GM12878 (cell line): ENCODE results near the gene SIX5. TPM values are rescaled to one million over a fixed set of nuclear protein-coding genes. Genes with fewer than 3 reads are reported as not detected.

Source experiments
- ATAC-seq: fragments of 200-7000 bp; cut with Tn5 transposase; 3 replicates; pipeline ENCODE4 v1.9.1; 2020; ENCODE audit warnings: mild to moderate bottlenecking, moderate library complexity
- BruUV-seq: library from RNA; stranded (reverse); fragments of 400-500 nt; replicated peaks from 2 replicates; lab custom pipeline; 2021; lab: Mats Ljungman, UMichigan
- CTCF ChIA-PET: fragments of 300-600 bp; sonication (Branson Sonifier 250); formaldehyde crosslinking; extraction: SDS; loops from one replicate; lab custom pipeline; 2021; ENCODE audit warnings: inconsistent platforms; lab: Yijun Ruan, JAX
- POLR2A ChIA-PET: fragments of 350-600 bp; formaldehyde crosslinking; extraction: SDS; loops from one replicate; lab custom pipeline; 2021; ENCODE audit warnings: inconsistent platforms; lab: Charles Lee
- RAD21 ChIA-PET: fragments of 300-600 bp; sonication (Branson Sonifier 250); formaldehyde crosslinking; loops from one replicate; lab custom pipeline; 2023; ENCODE audit warnings: antibody characterized with exemption; ENCODE audit not compliant: unreplicated experiment; lab: Charles Lee
- SMC1A ChIA-PET: fragments of 300-600 bp; sonication (Branson Sonifier 250); formaldehyde crosslinking; loops from one replicate; lab custom pipeline; 2023; ENCODE audit not compliant: unreplicated experiment, uncharacterized antibody; lab: Charles Lee
- DNase-seq: peaks from one replicate; pipeline ENCODE4 v3.0.0-alpha.2; 2011; ENCODE audit warnings: low read depth, low spot score
- FAIRE-seq: peaks from 3 replicates; lab custom pipeline; 2011; peaks lifted over from hg19 to GRCh38; lab: Jason Lieb, UNC
- H2AFZ ChIP-seq: 2 replicates; pipeline ENCODE4 v1.6.0; 2011; ENCODE audit warnings: low read depth, low read length, control low read depth; ENCODE audit not compliant: control insufficient read depth
- H3K27ac ChIP-seq: 2 replicates; pipeline ENCODE4 v1.5.1; 2011; ENCODE audit warnings: control low read depth; ENCODE audit not compliant: control insufficient read depth, insufficient read depth
- H3K27me3 ChIP-seq, 2 experiments: replicated peaks in 1 of 2; 2 replicates each; pipeline versions ENCODE4 v1.6.0 to v1.6.1; 2011; ENCODE audit warnings: low read length in 1 of 2; ENCODE audit not compliant: control insufficient read depth in 2 of 2, insufficient read depth in 2 of 2
- H3K36me3 ChIP-seq, 2 experiments: 2 replicates each; pipeline ENCODE4 v1.5.1; 2011; ENCODE audit warnings: low read length in 1 of 2; ENCODE audit not compliant: control insufficient read depth in 2 of 2, insufficient read depth in 2 of 2
- H3K4me1 ChIP-seq: 2 replicates; pipeline ENCODE4 v1.6.1; 2011; ENCODE audit warnings: mild to moderate bottlenecking, low read length, moderate library complexity, mixed read lengths; ENCODE audit not compliant: control insufficient read depth, insufficient read depth
- H3K4me2 ChIP-seq: 2 replicates; pipeline ENCODE4 v1.6.0; 2011; ENCODE audit warnings: control low read depth; ENCODE audit not compliant: control insufficient read depth, insufficient read depth
- H3K4me3 ChIP-seq: fragments of 200-600 bp; sonication (generic); 2 replicates; pipeline ENCODE4 v1.5.1; 2016
- H3K79me2 ChIP-seq: 2 replicates; pipeline ENCODE4 v1.6.0; 2011; ENCODE audit warnings: low read length; ENCODE audit not compliant: control insufficient read depth, insufficient read depth
- H3K9ac ChIP-seq: 2 replicates; pipeline ENCODE4 v1.8.0; 2011; ENCODE audit warnings: low read length, control low read depth, mixed read lengths; ENCODE audit not compliant: control insufficient read depth, insufficient read depth
- H3K9me3 ChIP-seq: replicated peaks from 3 replicates; pipeline ENCODE4 v1.5.1; 2011; ENCODE audit warnings: mild to moderate bottlenecking, low read length; ENCODE audit not compliant: control insufficient read depth, insufficient read depth
- H4K20me1 ChIP-seq: 2 replicates; pipeline ENCODE4 v1.6.0; 2011; ENCODE audit not compliant: control insufficient read depth, insufficient read depth
- BRCA1 ChIP-seq: IDR thresholded peaks from 2 replicates; pipeline ENCODE4 v1.6.1; 2011; ENCODE audit warnings: low read depth, low read length, improper control_type of control experiment
- EED ChIP-seq: sonication (generic); IDR thresholded peaks from 2 replicates; pipeline ENCODE4 v1.6.1; 2016; ENCODE audit warnings: antibody characterized with exemption, low read depth
- GABPA ChIP-seq: IDR thresholded peaks from 2 replicates; pipeline ENCODE4 v1.6.1; 2014; ENCODE audit warnings: antibody characterized with exemption, low read depth, mild to moderate bottlenecking, inconsistent platforms
- HDAC6 ChIP-seq: fragments of 200-600 bp; sonication (generic); IDR thresholded peaks from one replicate; pipeline ENCODE4 v1.8.0; 2017; ENCODE audit warnings: antibody characterized with exemption; ENCODE audit not compliant: unreplicated experiment
- HDGF ChIP-seq: fragments of 450-650 bp; IDR thresholded peaks from 2 replicates; pipeline ENCODE4 v1.6.1; 2016; ENCODE audit warnings: antibody characterized with exemption
- LARP7 ChIP-seq: fragments of 450-650 bp; IDR thresholded peaks from 2 replicates; pipeline ENCODE4 v1.6.1; 2017; ENCODE audit warnings: mild to moderate bottlenecking
- NFYA ChIP-seq: IDR thresholded peaks from 2 replicates; pipeline ENCODE4 v1.6.1; 2011; ENCODE audit warnings: low read depth, mild to moderate bottlenecking, low read length, improper control_type of control experiment, borderline replicate concordance
- RAD21 ChIP-seq: IDR thresholded peaks from 2 replicates; pipeline ENCODE4 v1.6.1; 2011; ENCODE audit warnings: mild to moderate bottlenecking, low read depth, low read length, moderate library complexity; ENCODE audit not compliant: insufficient read depth
- RB1 ChIP-seq: fragments of 450-650 bp; formaldehyde crosslinking; IDR thresholded peaks from 2 replicates; pipeline ENCODE4 v1.6.1; 2017; ENCODE audit warnings: mild to moderate bottlenecking, borderline replicate concordance
- WGBS: methylation state at CpG from one replicate; pipeline ENCODE4 v1.1.6; 2016; ENCODE audit warnings: low lambda C conversion rate; ENCODE audit not compliant: insufficient replicate concordance, insufficient coverage; ENCODE audit errors: missing lambda C conversion rate; 5-methylcytosine and 5-hydroxymethylcytosine counted together
- in situ Hi-C: fragments of 300-500 bp; cut with MboI; formaldehyde crosslinking; loops from 9 replicates; pipeline ENCODE4 v1.14.3; 2018; ENCODE audit warnings: mixed read lengths
- intact Hi-C: fragments of 100-400 bp; cut with micrococcal nuclease; formaldehyde crosslinking; loops from one replicate; pipeline ENCODE4 v1.14.2; 2022; ENCODE audit not compliant: unreplicated experiment
- polyA plus RNA-seq, 11 experiments: library from polyadenylated mRNA; depleted of rRNA in 4 of 11; unstranded in 6 of 11; stranded (reverse) in 5 of 11; fragments of >200 nt; fragmentation: Nextera tagmentation in 4 of 11; fragmentation: Illumina TruSeq in 1 of 11; extraction: Ambion mirVana in 4 of 11; extraction: Trizol in 1 of 11; gene quantifications; 1 replicate in 1 of 11; 2 replicates in 10 of 11; pipeline versions ENCODE4 v1.2.1 to v1.2.3, GENCODE V29; 2011 to 2016; ENCODE audit warnings: inconsistent platforms in 2 of 11, missing spikeins in 2 of 11, low read depth in 1 of 11
- total RNA-seq, 4 experiments: library from RNA; depleted of rRNA in 3 of 4; stranded (reverse); fragments of >200 nt in 3 of 4; fragmentation: Illumina TruSeq in 1 of 4; extraction: Trizol in 1 of 4; gene quantifications; 2 replicates each; pipeline versions ENCODE4 v1.2.1 to v1.2.3, GENCODE V29; 2013 to 2021

SIX5 gene
- total and polyA plus RNA-seq, 10 of the 15 experiments (the other 5 are each of a cell fraction or from before 2014, with no cell fraction given): 1.9 to 10.5 (median 3.0) TPM; not detected in 2

DNA sequence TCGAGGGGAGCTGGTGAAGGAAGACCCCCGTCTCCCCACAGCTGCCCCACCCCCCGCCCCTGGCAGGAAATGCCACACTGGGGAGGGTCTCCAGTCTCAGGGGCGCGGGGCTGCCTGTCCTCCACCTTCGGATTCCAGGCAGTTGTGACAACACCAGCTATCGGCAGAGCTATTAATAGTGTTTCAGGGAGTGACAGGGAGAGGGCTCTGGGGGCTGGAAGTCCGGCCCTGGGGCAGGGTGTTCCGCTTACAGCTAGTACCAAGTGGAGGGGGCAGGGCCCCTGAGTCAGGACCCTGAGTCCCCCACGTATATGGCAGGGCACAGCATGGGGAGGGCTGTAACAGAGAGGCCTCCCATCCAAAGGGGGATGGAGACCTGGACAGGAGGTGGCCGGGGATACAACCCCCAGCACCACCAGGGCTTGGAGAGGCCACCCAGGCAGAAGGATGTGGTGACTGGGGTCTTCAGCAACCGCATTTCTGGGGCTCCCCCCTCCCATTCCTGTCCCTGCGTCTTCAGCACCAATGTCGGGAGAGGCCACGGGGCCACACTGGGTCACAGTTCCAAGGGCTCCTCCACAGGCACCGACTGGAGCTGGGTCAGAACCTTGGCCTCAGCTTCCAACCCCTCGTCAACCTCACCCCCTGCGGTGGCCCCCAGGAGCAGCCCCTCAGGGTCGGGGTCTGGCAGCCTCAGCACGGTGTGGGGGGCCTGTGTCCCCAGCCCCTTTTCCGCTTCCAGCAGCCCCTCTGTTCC is 3.9 kb downstream of the SIX5 start:
- DNase-seq: no peak
- 49% methylated on average over 20 of the region's 21 CpGs for WGBS
- Histone ChIP-seq H3K36me3 (no peaks in the 10 kb centered on the region), H3K27me3 (no peaks in the 10 kb centered on the region), H3K9ac (no peak overlapping the region), H3K79me2 (no peaks in the 10 kb centered on the region; the same call in 1 of the 2 replicates), H3K4me1 (peaks cover 4% of the 10 kb centered on the region), H2AFZ (no peak overlapping the region), H3K4me2 (no peak overlapping the region), H3K27ac (no peak overlapping the region), H3K4me3 (no peak overlapping the region), H3K9me3 (no peaks in the 10 kb centered on the region), H4K20me1 (no peaks in the 10 kb centered on the region)
- in situ Hi-C loops: no loop called here
- SMC1A ChIA-PET: no interaction called here
- ATAC-seq: no peak
- TF ChIP-seq HDGF: no peak
- no peak for TF ChIP-seq NFYA
- TF ChIP-seq GABPA: no peak
- no peak for TF ChIP-seq BRCA1
- no peak for TF ChIP-seq RB1
- BruUV-seq: no TSS peak
- RAD21 ChIA-PET: no interaction called here
- POLR2A ChIA-PET: no interaction called here
- CTCF ChIA-PET: no interaction called here
- FAIRE-seq: no peak
- intact Hi-C loops: loop anchor here (5.0 kb wide), 2 partner anchors 33 to 73 kb away; partner anchors contain the start of genes FBXO46, MEIOSIN, QPCTL and SNRPD2

- H3K4me3 ChIP-seq: no peak overlapping the region
- no peak overlapping the region for H3K4me2 ChIP-seq
- RAD21 ChIA-PET: no interaction called here
- no peaks in the 10 kb centered on the region for H3K4me1 ChIP-seq
- in situ Hi-C loops (no loop called here), intact Hi-C loops (no loop called here)
- no peaks in the 10 kb centered on the region; the same call in 1 of the 2 replicates for H3K79me2 ChIP-seq
- no peak overlapping the region for H2AFZ ChIP-seq
- 72% methylated on average over 6 of the region's 6 CpGs for WGBS
- H3K9me3 ChIP-seq: no peaks in the 10 kb centered on the region
- no peak overlapping the region for H3K9ac ChIP-seq
- POLR2A ChIA-PET: no interaction called here
- SMC1A ChIA-PET: no interaction called here
- no peaks in the 10 kb centered on the region for H3K27me3 ChIP-seq
- FAIRE-seq (no peak), ATAC-seq (no peak), DNase-seq (no peak)
- no peaks in the 10 kb centered on the region for H3K36me3 ChIP-seq
- CTCF ChIA-PET: no interaction called here
- H4K20me1 ChIP-seq: no peaks in the 10 kb centered on the region
- H3K27ac ChIP-seq: no peak overlapping the region
- TF ChIP-seq LARP7 (no peak), RAD21 (no peak), HDAC6 (no peak), EED (no peak)
- no TSS peak for BruUV-seq
Measured at GRCh38 chr19:45764475-45764874, 4.6 kb downstream of the SIX5 start.
